ENCODE results near the gene EPOP. TPM values are rescaled to one million over a fixed set of nuclear protein-coding genes. Genes with fewer than 3 reads are reported as not detected.

Gene EPOP
- total and polyA plus RNA-seq, 2 of the 13 experiments (the other 11 are each of a cell fraction or from before 2014, with no cell fraction given): 14.7 to 37.8 TPM

DNA sequence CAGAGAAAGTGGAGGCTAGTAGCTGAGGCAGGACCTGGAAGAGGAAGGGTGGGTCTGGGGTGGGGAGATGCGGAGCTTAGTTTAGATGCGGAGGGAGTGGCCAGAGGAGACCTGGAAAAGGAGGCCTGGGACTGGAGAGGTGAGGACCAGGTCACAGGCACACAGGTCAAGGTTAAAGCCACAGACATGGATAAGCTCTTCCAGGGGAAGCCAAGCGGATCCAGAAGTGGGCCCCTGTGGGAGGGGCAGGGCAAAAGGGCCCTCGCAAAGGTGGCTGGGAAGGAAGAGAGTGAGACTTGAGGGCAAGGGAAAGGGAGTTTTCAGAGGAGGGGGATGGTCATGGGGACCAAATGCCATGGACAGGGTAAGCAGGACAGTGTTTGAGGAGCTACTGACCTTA is 16.4 kb upstream of the EPOP start (continued):
- TF ChIP-seq, protein P1, sequence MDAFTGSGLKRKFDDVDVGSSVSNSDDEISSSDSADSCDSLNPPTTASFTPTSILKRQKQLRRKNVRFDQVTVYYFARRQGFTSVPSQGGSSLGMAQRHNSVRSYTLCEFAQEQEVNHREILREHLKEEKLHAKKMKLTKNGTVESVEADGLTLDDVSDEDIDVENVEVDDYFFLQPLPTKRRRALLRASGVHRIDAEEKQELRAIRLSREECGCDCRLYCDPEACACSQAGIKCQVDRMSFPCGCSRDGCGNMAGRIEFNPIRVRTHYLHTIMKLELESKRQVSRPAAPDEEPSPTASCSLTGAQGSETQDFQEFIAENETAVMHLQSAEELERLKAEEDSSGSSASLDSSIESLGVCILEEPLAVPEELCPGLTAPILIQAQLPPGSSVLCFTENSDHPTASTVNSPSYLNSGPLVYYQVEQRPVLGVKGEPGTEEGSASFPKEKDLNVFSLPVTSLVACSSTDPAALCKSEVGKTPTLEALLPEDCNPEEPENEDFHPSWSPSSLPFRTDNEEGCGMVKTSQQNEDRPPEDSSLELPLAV (CRISPR knock-in tag; conservative IDR thresholded peaks at IDR 0.05; ENCODE audit: low read depth): no peak
- no peak for TF ChIP-seq MYC (CRISPR knock-in tag; IDR thresholded peaks at IDR 0.05; ENCODE audit: borderline replicate concordance)
- TF ChIP-seq, protein P2, sequence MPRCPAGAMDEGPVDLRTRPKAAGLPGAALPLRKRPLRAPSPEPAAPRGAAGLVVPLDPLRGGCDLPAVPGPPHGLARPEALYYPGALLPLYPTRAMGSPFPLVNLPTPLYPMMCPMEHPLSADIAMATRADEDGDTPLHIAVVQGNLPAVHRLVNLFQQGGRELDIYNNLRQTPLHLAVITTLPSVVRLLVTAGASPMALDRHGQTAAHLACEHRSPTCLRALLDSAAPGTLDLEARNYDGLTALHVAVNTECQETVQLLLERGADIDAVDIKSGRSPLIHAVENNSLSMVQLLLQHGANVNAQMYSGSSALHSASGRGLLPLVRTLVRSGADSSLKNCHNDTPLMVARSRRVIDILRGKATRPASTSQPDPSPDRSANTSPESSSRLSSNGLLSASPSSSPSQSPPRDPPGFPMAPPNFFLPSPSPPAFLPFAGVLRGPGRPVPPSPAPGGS (CRISPR knock-in tag; IDR thresholded peaks at IDR 0.05): no peak
- TF ChIP-seq ZNF232 (CRISPR knock-in tag; IDR thresholded peaks at IDR 0.05; ENCODE audit: borderline replicate concordance): no peak
- TF ChIP-seq ZFAT (CRISPR knock-in tag; conservative IDR thresholded peaks at IDR 0.05): no peak
- no peak for TF ChIP-seq MBNL3 (CRISPR knock-in tag; conservative IDR thresholded peaks at IDR 0.05)
- TF ChIP-seq ZNF44 (CRISPR knock-in tag; IDR thresholded peaks at IDR 0.05): no peak
- TF ChIP-seq KDM3A (CRISPR knock-in tag; IDR thresholded peaks at IDR 0.05; ENCODE audit: low read depth): no peak
- TF ChIP-seq TP53 (CRISPR knock-in tag; conservative IDR thresholded peaks at IDR 0.05): no peak
- TF ChIP-seq, protein P3, sequence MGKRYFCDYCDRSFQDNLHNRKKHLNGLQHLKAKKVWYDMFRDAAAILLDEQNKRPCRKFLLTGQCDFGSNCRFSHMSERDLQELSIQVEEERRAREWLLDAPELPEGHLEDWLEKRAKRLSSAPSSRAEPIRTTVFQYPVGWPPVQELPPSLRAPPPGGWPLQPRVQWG (CRISPR knock-in tag; IDR thresholded peaks at IDR 0.05; ENCODE audit: borderline replicate concordance, low read depth): no peak
- TF ChIP-seq, protein P4, sequence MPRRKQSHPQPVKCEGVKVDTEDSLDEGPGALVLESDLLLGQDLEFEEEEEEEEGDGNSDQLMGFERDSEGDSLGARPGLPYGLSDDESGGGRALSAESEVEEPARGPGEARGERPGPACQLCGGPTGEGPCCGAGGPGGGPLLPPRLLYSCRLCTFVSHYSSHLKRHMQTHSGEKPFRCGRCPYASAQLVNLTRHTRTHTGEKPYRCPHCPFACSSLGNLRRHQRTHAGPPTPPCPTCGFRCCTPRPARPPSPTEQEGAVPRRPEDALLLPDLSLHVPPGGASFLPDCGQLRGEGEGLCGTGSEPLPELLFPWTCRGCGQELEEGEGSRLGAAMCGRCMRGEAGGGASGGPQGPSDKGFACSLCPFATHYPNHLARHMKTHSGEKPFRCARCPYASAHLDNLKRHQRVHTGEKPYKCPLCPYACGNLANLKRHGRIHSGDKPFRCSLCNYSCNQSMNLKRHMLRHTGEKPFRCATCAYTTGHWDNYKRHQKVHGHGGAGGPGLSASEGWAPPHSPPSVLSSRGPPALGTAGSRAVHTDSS (CRISPR knock-in tag; conservative IDR thresholded peaks at IDR 0.05): no peak
- no peak for TF ChIP-seq KDM5B (CRISPR knock-in tag; IDR thresholded peaks at IDR 0.05; ENCODE audit: borderline replicate concordance)
- TF ChIP-seq SRSF4 (IDR thresholded peaks at IDR 0.05; ENCODE audit: low read depth, low read length, poor library complexity, severe bottlenecking): no peak
- TF ChIP-seq, protein P5, sequence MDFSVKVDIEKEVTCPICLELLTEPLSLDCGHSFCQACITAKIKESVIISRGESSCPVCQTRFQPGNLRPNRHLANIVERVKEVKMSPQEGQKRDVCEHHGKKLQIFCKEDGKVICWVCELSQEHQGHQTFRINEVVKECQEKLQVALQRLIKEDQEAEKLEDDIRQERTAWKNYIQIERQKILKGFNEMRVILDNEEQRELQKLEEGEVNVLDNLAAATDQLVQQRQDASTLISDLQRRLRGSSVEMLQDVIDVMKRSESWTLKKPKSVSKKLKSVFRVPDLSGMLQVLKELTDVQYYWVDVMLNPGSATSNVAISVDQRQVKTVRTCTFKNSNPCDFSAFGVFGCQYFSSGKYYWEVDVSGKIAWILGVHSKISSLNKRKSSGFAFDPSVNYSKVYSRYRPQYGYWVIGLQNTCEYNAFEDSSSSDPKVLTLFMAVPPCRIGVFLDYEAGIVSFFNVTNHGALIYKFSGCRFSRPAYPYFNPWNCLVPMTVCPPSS (IDR thresholded peaks at IDR 0.05): no peak
- TF ChIP-seq ZSCAN30 (CRISPR knock-in tag; IDR thresholded peaks at IDR 0.05): no peak
- no peak for TF ChIP-seq ZNF263 (CRISPR knock-in tag; IDR thresholded peaks at IDR 0.05)
- TF ChIP-seq MLLT10 (CRISPR knock-in tag; IDR thresholded peaks at IDR 0.05): no peak
- no peak for TF ChIP-seq RAD21 (CRISPR knock-in tag; IDR thresholded peaks at IDR 0.05)
- TF ChIP-seq PHF5A (CRISPR knock-in tag; IDR thresholded peaks at IDR 0.05; ENCODE audit: low read depth, unreplicated experiment): no peak
- no peak for TF ChIP-seq ZFP1 (CRISPR knock-in tag; IDR thresholded peaks at IDR 0.05)
- no peak for TF ChIP-seq ZNF672 (CRISPR knock-in tag; IDR thresholded peaks at IDR 0.05)
- TF ChIP-seq, protein P6, sequence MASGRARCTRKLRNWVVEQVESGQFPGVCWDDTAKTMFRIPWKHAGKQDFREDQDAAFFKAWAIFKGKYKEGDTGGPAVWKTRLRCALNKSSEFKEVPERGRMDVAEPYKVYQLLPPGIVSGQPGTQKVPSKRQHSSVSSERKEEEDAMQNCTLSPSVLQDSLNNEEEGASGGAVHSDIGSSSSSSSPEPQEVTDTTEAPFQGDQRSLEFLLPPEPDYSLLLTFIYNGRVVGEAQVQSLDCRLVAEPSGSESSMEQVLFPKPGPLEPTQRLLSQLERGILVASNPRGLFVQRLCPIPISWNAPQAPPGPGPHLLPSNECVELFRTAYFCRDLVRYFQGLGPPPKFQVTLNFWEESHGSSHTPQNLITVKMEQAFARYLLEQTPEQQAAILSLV (CRISPR knock-in tag; IDR thresholded peaks at IDR 0.05; ENCODE audit: borderline replicate concordance): no peak
- TF ChIP-seq ZEB1 (IDR thresholded peaks at IDR 0.05; ENCODE audit: insufficient replicate concordance, low read depth): no peak
- TF ChIP-seq, protein P7, sequence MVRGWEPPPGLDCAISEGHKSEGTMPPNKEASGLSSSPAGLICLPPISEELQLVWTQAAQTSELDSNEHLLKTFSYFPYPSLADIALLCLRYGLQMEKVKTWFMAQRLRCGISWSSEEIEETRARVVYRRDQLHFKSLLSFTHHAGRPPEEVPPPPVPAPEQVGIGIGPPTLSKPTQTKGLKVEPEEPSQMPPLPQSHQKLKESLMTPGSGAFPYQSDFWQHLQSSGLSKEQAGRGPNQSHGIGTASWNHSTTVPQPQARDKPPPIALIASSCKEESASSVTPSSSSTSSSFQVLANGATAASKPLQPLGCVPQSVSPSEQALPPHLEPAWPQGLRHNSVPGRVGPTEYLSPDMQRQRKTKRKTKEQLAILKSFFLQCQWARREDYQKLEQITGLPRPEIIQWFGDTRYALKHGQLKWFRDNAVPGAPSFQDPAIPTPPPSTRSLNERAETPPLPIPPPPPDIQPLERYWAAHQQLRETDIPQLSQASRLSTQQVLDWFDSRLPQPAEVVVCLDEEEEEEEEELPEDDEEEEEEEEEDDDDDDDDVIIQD (CRISPR knock-in tag; IDR thresholded peaks at IDR 0.05; ENCODE audit: low read depth): no peak
